Calu3 (cell line): ENCODE results near the gene MINK1. TPM values are rescaled to one million over a fixed set of nuclear protein-coding genes. Genes with fewer than 3 reads are reported as not detected.

Experiments
- BruUV-seq: library from RNA; stranded (reverse); fragments of 400-500 nt; replicated peaks from 2 replicates; lab custom pipeline; 2021; lab: Mats Ljungman, UMichigan
- CTCF ChIA-PET: fragments of 300-600 bp; sonication (Branson Sonifier 250); formaldehyde crosslinking; loops from one replicate; lab custom pipeline; 2022; ENCODE audit warnings: antibody characterized with exemption; lab: Charles Lee
- DNase-seq: peaks from one replicate; pipeline ENCODE4 v3.0.0; 2022
- H3K27ac Mint-ChIP-seq: one replicate; pipeline ENCODE4 v1.8.0; 2022; ENCODE audit warnings: mixed read lengths; ENCODE audit not compliant: unreplicated experiment
- H3K27me3 Mint-ChIP-seq: one replicate; pipeline ENCODE4 v1.8.0; 2022; ENCODE audit warnings: mixed read lengths; ENCODE audit not compliant: unreplicated experiment
- H3K36me3 Mint-ChIP-seq: one replicate; pipeline ENCODE4 v1.8.0; 2022; ENCODE audit warnings: mild to moderate bottlenecking, moderate library complexity, mixed read lengths; ENCODE audit not compliant: insufficient read depth, unreplicated experiment
- H3K4me1 Mint-ChIP-seq: one replicate; pipeline ENCODE4 v1.8.0; 2022; ENCODE audit warnings: mild to moderate bottlenecking, low read depth, mixed read lengths; ENCODE audit not compliant: unreplicated experiment
- H3K4me3 Mint-ChIP-seq: one replicate; pipeline ENCODE4 v1.8.0; 2022; ENCODE audit warnings: mild to moderate bottlenecking, low read depth, moderate library complexity, mixed read lengths; ENCODE audit not compliant: unreplicated experiment
- H3K9me3 Mint-ChIP-seq: one replicate; pipeline ENCODE4 v1.8.0; 2022; ENCODE audit warnings: low read depth, mixed read lengths; ENCODE audit not compliant: unreplicated experiment
- intact Hi-C: fragments of 100-400 bp; cut with micrococcal nuclease; formaldehyde crosslinking; loops from one replicate; pipeline ENCODE4 v1.10.0; 2022; ENCODE audit not compliant: unreplicated experiment
- total RNA-seq: library from RNA; stranded (reverse); gene quantifications from 2 replicates; pipeline ENCODE4 v1.2.3, GENCODE V29; 2022
- TF ChIP-seq, protein P1 (sequence below): fragments of 200-600 bp; IDR thresholded peaks from one replicate; pipeline ENCODE4 v1.8.0; 2022; ENCODE audit warnings: antibody characterized with exemption; ENCODE audit not compliant: unreplicated experiment

MINK1 gene
- total RNA-seq, 1 experiment from 2014 or later, result 86.8 TPM

DNA sequence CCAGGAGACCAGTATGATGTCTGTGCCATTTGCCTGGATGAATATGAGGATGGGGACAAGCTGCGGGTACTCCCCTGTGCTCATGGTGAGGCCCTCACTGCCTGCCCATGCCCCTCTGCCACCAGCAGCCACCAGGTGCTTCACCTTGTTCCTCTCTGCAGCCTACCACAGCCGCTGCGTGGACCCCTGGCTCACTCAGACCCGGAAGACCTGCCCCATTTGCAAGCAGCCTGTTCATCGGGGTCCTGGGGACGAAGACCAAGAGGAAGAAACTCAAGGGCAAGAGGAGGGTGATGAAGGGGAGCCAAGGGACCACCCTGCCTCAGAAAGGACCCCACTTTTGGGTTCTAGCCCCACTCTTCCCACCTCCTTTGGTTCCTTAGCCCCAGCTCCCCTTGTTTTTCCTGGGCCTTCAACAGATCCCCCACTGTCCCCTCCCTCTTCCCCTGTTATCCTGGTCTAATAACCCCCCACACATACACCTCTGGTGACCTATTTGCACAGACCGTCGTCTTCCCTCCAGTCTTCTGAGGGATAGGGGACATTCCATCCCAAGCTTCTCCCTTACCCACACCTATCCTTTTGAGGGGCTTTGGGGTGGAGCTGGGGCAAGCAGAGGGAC, 111.5 kb downstream of the MINK1 start:
- peak overlapping the region; percentile 84 for H3K27ac Mint-ChIP-seq
- CTCF ChIA-PET, result no interaction called here
- H3K36me3 Mint-ChIP-seq, result peaks cover 88% of the 10 kb centered on the region
- intact Hi-C loops, result no loop called here
- no TSS peak for BruUV-seq
- H3K4me1 Mint-ChIP-seq, result peaks cover 31% of the 10 kb centered on the region
- no peaks in the 10 kb centered on the region for H3K9me3 Mint-ChIP-seq
- H3K4me3 Mint-ChIP-seq, result peak overlapping the region; percentile 89
- H3K27me3 Mint-ChIP-seq, result no peaks in the 10 kb centered on the region
- no peak for DNase-seq
- TF ChIP-seq, protein P1, sequence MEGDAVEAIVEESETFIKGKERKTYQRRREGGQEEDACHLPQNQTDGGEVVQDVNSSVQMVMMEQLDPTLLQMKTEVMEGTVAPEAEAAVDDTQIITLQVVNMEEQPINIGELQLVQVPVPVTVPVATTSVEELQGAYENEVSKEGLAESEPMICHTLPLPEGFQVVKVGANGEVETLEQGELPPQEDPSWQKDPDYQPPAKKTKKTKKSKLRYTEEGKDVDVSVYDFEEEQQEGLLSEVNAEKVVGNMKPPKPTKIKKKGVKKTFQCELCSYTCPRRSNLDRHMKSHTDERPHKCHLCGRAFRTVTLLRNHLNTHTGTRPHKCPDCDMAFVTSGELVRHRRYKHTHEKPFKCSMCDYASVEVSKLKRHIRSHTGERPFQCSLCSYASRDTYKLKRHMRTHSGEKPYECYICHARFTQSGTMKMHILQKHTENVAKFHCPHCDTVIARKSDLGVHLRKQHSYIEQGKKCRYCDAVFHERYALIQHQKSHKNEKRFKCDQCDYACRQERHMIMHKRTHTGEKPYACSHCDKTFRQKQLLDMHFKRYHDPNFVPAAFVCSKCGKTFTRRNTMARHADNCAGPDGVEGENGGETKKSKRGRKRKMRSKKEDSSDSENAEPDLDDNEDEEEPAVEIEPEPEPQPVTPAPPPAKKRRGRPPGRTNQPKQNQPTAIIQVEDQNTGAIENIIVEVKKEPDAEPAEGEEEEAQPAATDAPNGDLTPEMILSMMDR, result no peak

DNA sequence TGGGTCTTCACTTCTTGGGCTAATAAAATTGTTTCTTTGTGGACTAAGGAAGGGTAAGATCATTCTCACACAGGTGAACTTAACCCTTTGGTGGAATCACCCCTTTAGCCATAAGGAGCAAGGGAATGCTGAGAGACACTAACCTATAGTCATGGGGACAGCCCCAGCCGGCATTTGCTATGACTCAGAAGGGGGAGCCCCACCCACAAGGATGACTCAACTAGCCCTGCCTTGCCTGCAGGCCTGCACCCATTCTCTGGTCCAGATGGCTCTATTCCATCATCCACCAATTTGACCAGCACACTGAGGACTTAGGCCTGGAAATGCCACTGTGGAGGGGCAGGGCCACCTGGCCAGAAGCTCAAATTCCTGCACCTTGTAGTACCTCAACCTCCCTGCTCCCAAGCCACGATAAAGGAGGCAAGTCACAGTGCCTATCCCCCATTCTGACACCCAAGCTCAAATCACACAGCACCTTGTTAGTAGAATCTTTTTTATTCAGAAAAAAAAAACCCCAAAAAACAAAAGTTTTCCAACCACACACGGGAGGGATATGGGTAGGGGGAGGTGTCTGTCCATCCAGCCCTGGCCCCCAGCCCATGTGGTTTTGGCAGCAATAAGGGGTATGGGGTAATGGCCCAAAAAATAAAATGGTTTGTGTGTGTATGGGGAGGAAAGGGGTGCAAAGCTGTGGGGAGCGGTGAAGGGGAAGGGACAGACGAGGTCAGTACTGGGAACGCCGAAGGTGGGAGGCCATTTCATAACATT, 112.2 kb downstream of the MINK1 start:
- intact Hi-C loops, result no loop called here
- no peaks in the 10 kb centered on the region for H3K27me3 Mint-ChIP-seq
- DNase-seq, result peak; percentile 80
- no TSS peak for BruUV-seq
- H3K4me3 Mint-ChIP-seq, result peak overlapping the region; percentile 89
- H3K27ac Mint-ChIP-seq, result peak overlapping the region; percentile 84
- CTCF ChIA-PET, result no interaction called here
- TF ChIP-seq, protein P1, result no peak
- no peaks in the 10 kb centered on the region for H3K9me3 Mint-ChIP-seq
- peaks cover 33% of the 10 kb centered on the region for H3K4me1 Mint-ChIP-seq
- peaks cover 85% of the 10 kb centered on the region for H3K36me3 Mint-ChIP-seq

- CTCF ChIA-PET, result no interaction called here
- peaks cover 84% of the 10 kb centered on the region for H3K36me3 Mint-ChIP-seq
Observed at GRCh38 chr17:4945944-4946280, 112.8 kb downstream of the MINK1 start.

GRCh38 chr17:4946312-4946976, 113.3 kb downstream of the MINK1 start:
- Mint-ChIP-seq H3K4me1 (peaks cover 36% of the 10 kb centered on the region), H3K9me3 (no peaks in the 10 kb centered on the region), H3K36me3 (peaks cover 78% of the 10 kb centered on the region), H3K4me3 (peak overlapping the region; percentile 89), H3K27me3 (no peaks in the 10 kb centered on the region), H3K27ac (peak overlapping the region; percentile 98)
- CTCF ChIA-PET, result interaction anchor here (0.7 kb wide), 1 partner anchor 157 kb away, joined by 4 read pairs; no protein-coding TSS in a partner anchor
- DNase-seq, result no peak
- TSS peak; percentile 76 for BruUV-seq
- intact Hi-C loops, result no loop called here
- TF ChIP-seq, protein P1, result no peak

More at GRCh38 chr17:4945944-4946280, 112.8 kb downstream of the MINK1 start:
- TF ChIP-seq, protein P1, result no peak
- H3K4me3 Mint-ChIP-seq, result peak overlapping the region; percentile 89
- no peaks in the 10 kb centered on the region for H3K9me3 Mint-ChIP-seq
- DNase-seq, result no peak
- H3K27ac Mint-ChIP-seq, result peak overlapping the region; percentile 98
- peaks cover 36% of the 10 kb centered on the region for H3K4me1 Mint-ChIP-seq
- BruUV-seq, result no TSS peak
- H3K27me3 Mint-ChIP-seq, result no peaks in the 10 kb centered on the region
- intact Hi-C loops, result no loop called here
